HepG2 (cell line): Measurements from ENCODE around the gene PM20D1. TPM values are rescaled to one million over a fixed set of nuclear protein-coding genes. Genes with fewer than 3 reads are reported as not detected.

Source experiments
- ATAC-seq: fragments of 200-7000 bp; cut with Tn5 transposase; 3 replicates; pipeline ENCODE4 v1.9.1; 2020; ENCODE audit warnings: mild to moderate bottlenecking, moderate library complexity
- BruUV-seq: library from RNA; stranded (reverse); fragments of 400-500 nt; replicated peaks from 2 replicates; lab custom pipeline; 2021; lab: Mats Ljungman, UMichigan
- CTCF ChIA-PET: fragments of 300-600 bp; formaldehyde crosslinking; extraction: SDS; loops from one replicate; lab custom pipeline; 2021; ENCODE audit warnings: low total read pairs, inconsistent platforms, low intra/inter-chr PET ratio; lab: Yijun Ruan, JAX
- POLR2A ChIA-PET: fragments of 350-600 bp; sonication (Branson Sonifier 250); formaldehyde crosslinking; loops from one replicate; lab custom pipeline; 2020; ENCODE audit warnings: antibody characterized with exemption, inconsistent platforms; lab: Yijun Ruan, JAX
- DNase-seq: peaks from one replicate; pipeline ENCODE4 v3.0.0-alpha.2; 2015; ENCODE audit warnings: low spot score
- FAIRE-seq: peaks from 3 replicates; lab custom pipeline; 2011; peaks lifted over from hg19 to GRCh38; lab: Jason Lieb, UNC
- H2AFZ ChIP-seq: one replicate; pipeline ENCODE4 v1.6.1; 2011; ENCODE audit warnings: low read length, inconsistent platforms
- H3K27ac ChIP-seq: fragments of 300-600 bp; 3 replicates; pipeline ENCODE4 v1.8.0; 2011; ENCODE audit warnings: mixed run types, mild to moderate bottlenecking, mixed read lengths, low read length, inconsistent platforms; ENCODE audit not compliant: insufficient read depth; ENCODE audit errors: extremely low read length
- H3K27me3 ChIP-seq, 2 experiments: fragments of 200-600 bp in 1 of 2; 2 replicates in 1 of 2; 3 replicates in 1 of 2; pipeline versions ENCODE4 v1.6.0 to v1.8.0; 2011; ENCODE audit warnings: low read length in 2 of 2, mild to moderate bottlenecking in 2 of 2, moderate library complexity in 2 of 2, inconsistent platforms in 1 of 2; ENCODE audit not compliant: insufficient read depth in 2 of 2, control insufficient read depth in 1 of 2
- H3K36me3 ChIP-seq, 2 experiments: fragments of 200-600 bp in 1 of 2; replicated peaks in 1 of 2; 2 replicates in 1 of 2; 3 replicates in 1 of 2; pipeline versions ENCODE4 v1.5.1 to v1.8.0; 2011; ENCODE audit warnings: low read length in 2 of 2, inconsistent platforms in 1 of 2; ENCODE audit not compliant: insufficient read depth in 2 of 2, control insufficient read depth in 1 of 2
- H3K4me1 ChIP-seq: 2 replicates; pipeline ENCODE4 v1.5.1; 2012; ENCODE audit warnings: low read length, inconsistent platforms; ENCODE audit not compliant: insufficient read depth
- H3K4me2 ChIP-seq: 2 replicates; pipeline ENCODE4 v1.6.0; 2011; ENCODE audit warnings: low read depth, low read length, inconsistent platforms
- H3K4me3 ChIP-seq, 3 experiments: fragments of 200-600 bp in 1 of 3; sonication (generic), shearing (Covaris generic) in 1 of 3; replicated peaks in 1 of 3; 2 replicates each; pipeline ENCODE4 v1.5.1; 2011 to 2016; ENCODE audit warnings: low read length in 3 of 3, inconsistent platforms in 2 of 3, low read depth in 2 of 3, mild to moderate bottlenecking in 2 of 3, control low read depth in 1 of 3, mixed read lengths in 1 of 3; ENCODE audit not compliant: insufficient read depth in 1 of 3
- H3K79me2 ChIP-seq: one replicate; pipeline ENCODE4 v1.6.1; 2011; ENCODE audit warnings: low read length, inconsistent platforms; ENCODE audit not compliant: insufficient read depth
- H3K9ac ChIP-seq: 2 replicates; pipeline ENCODE4 v1.6.0; 2011; ENCODE audit warnings: mild to moderate bottlenecking, low read depth, low read length, inconsistent platforms; ENCODE audit not compliant: insufficient read depth
- H3K9me3 ChIP-seq: 2 replicates; pipeline ENCODE4 v1.5.1; 2012; ENCODE audit warnings: mild to moderate bottlenecking, low read length
- H4K20me1 ChIP-seq: 2 replicates; pipeline ENCODE4 v1.6.0; 2011; ENCODE audit warnings: inconsistent platforms, mild to moderate bottlenecking, low read length, moderate library complexity; ENCODE audit not compliant: insufficient read depth
- ADNP ChIP-seq: sonication (generic); formaldehyde crosslinking; IDR thresholded peaks from 2 replicates; pipeline ENCODE4 v1.4.0; 2020; ENCODE audit warnings: missing genetic modification reagents
- AGO1 ChIP-seq: fragments of 200-400 bp; formaldehyde crosslinking; IDR thresholded peaks from 2 replicates; pipeline ENCODE4 v1.6.1; 2017; ENCODE audit warnings: mild to moderate bottlenecking, low read depth, low read length, moderate library complexity; ENCODE audit not compliant: poor library complexity, severe bottlenecking
- CEBPB ChIP-seq: IDR thresholded peaks from 2 replicates; pipeline ENCODE4 v1.6.1; 2011; ENCODE audit warnings: low read depth, low read length, improper control_type of control experiment, borderline replicate concordance
- CENPT ChIP-seq: sonication (generic); formaldehyde crosslinking; IDR thresholded peaks from 2 replicates; pipeline ENCODE4 v1.8.0; 2022; ENCODE audit warnings: low read depth, mild to moderate bottlenecking, moderate library complexity, missing genetic modification reagents
- GATAD1 ChIP-seq: IDR thresholded peaks from 2 replicates; pipeline ENCODE4 v1.6.1; 2016; ENCODE audit warnings: missing genetic modification reagents, missing compliant biosample characterization
- GATAD2A ChIP-seq: IDR thresholded peaks from 2 replicates; pipeline ENCODE4 v1.6.1; 2016
- IRX3 ChIP-seq: sonication (generic); formaldehyde crosslinking; IDR thresholded peaks from 2 replicates; pipeline ENCODE4 v1.8.1; 2023; ENCODE audit warnings: mild to moderate bottlenecking, low read depth, missing genetic modification reagents, borderline replicate concordance
- MIER2 ChIP-seq: IDR thresholded peaks from 2 replicates; pipeline ENCODE4 v1.6.1; 2016; ENCODE audit warnings: missing biosample characterization, missing genetic modification reagents
- RBM22 ChIP-seq: fragments of 200-400 bp; formaldehyde crosslinking; optimal IDR thresholded peaks from 2 replicates; pipeline ENCODE3; 2017; ENCODE audit warnings: mild to moderate bottlenecking, low read length, moderate library complexity
- SIX4 ChIP-seq: sonication (generic); formaldehyde crosslinking; IDR thresholded peaks from 2 replicates; pipeline ENCODE4 v1.4.0; 2020; ENCODE audit warnings: missing genetic modification reagents
- ZFP41 ChIP-seq: sonication (generic); formaldehyde crosslinking; IDR thresholded peaks from 2 replicates; pipeline ENCODE4 v1.4.0; 2020; ENCODE audit warnings: mild to moderate bottlenecking, missing genetic modification reagents, borderline replicate concordance
- ZNF501 ChIP-seq: sonication (generic); formaldehyde crosslinking; IDR thresholded peaks from 2 replicates; pipeline ENCODE4 v1.5.1; 2020; ENCODE audit warnings: mild to moderate bottlenecking, moderate library complexity, missing genetic modification reagents
- ZNF598 ChIP-seq: sonication (generic); formaldehyde crosslinking; IDR thresholded peaks from 2 replicates; pipeline ENCODE4 v1.5.1; 2020; ENCODE audit warnings: mild to moderate bottlenecking, missing genetic modification reagents, borderline replicate concordance
- WGBS: methylation state at CpG from one replicate; pipeline ENCODE4 v1.1.6; 2017; ENCODE audit warnings: low lambda C conversion rate; 5-methylcytosine and 5-hydroxymethylcytosine counted together
- in situ Hi-C: cut with HindIII; loops from 2 replicates; pipeline ENCODE4 v1.10.0; 2017; ENCODE audit warnings: low pct_unique_long_range_greater_than_20kb; ENCODE audit not compliant: extremely low pct_ligation_motif_present
- intact Hi-C: fragments of 100-400 bp; cut with micrococcal nuclease; formaldehyde crosslinking; loops from one replicate; pipeline ENCODE4 v1.10.0; 2022; ENCODE audit not compliant: unreplicated experiment
- polyA plus RNA-seq, 8 experiments: library from polyadenylated mRNA; depleted of rRNA in 3 of 8; stranded (reverse) in 7 of 8; unstranded in 1 of 8; fragments of >200 nt; fragmentation: Illumina TruSeq in 4 of 8; extraction: Trizol in 4 of 8; gene quantifications; 2 replicates each; pipeline versions ENCODE4 v1.2.1 to v1.2.3, GENCODE V29; 2011 to 2016; ENCODE audit warnings: low read depth in 4 of 8, missing spikeins in 1 of 8, mixed read lengths in 1 of 8; ENCODE audit not compliant: insufficient read depth in 1 of 8
- total RNA-seq, 5 experiments: library from RNA; depleted of rRNA; stranded (reverse); fragments of >200 nt; fragmentation: Illumina TruSeq; extraction: Trizol; gene quantifications; 2 replicates each; pipeline ENCODE4 v1.2.3, GENCODE V29; 2016; ENCODE audit warnings: low read depth in 1 of 5
- TF ChIP-seq, protein P1 (sequence below): sonication (generic); formaldehyde crosslinking; conservative IDR thresholded peaks from 2 replicates; pipeline ENCODE4 v1.4.0; 2020; ENCODE audit warnings: missing genetic modification reagents
- TF ChIP-seq, protein P2 (sequence below): sonication (generic); formaldehyde crosslinking; IDR thresholded peaks from 2 replicates; pipeline ENCODE4 v1.8.1; 2023; ENCODE audit warnings: missing genetic modification reagents, mild to moderate bottlenecking, borderline replicate concordance

The PM20D1 gene
- total and polyA plus RNA-seq, 2 of the 13 experiments (the other 11 are each of a cell fraction or from before 2014, with no cell fraction given): not detected

DNA sequence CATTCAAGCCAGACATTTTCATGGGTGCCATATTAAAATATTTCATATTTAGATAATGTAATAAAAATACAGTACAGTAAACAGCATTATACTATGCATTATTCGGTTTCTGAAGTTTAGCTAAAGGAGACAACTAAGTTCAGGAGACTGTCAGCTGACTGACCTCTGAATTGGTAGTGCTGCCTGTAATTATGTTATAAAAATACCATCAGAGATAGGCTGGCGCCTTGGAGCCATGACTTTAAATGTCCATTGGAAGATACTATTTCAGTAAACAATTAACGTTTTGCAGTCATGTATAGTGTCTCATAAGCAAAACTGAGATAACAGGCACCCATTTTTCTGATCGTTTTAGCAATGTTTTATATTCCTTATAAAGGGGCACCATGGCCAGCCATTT, 63.3 kb downstream of the PM20D1 start:
- no peaks in the 10 kb centered on the region for H3K36me3 ChIP-seq
- H2AFZ ChIP-seq: no peak overlapping the region
- ChIA-PET CTCF (no interaction called here), POLR2A (no interaction called here)
- no peaks in the 10 kb centered on the region for H4K20me1 ChIP-seq
- TF ChIP-seq GATAD1: no peak
- TF ChIP-seq AGO1: no peak
- no peak for TF ChIP-seq ZNF598 (CRISPR knock-in tag)
- no peak for TF ChIP-seq ZNF501
- TF ChIP-seq GATAD2A (CRISPR knock-in tag): no peak
- no peak for TF ChIP-seq CEBPB
- TF ChIP-seq ZFP41 (CRISPR knock-in tag): no peak
- TF ChIP-seq, protein P1, sequence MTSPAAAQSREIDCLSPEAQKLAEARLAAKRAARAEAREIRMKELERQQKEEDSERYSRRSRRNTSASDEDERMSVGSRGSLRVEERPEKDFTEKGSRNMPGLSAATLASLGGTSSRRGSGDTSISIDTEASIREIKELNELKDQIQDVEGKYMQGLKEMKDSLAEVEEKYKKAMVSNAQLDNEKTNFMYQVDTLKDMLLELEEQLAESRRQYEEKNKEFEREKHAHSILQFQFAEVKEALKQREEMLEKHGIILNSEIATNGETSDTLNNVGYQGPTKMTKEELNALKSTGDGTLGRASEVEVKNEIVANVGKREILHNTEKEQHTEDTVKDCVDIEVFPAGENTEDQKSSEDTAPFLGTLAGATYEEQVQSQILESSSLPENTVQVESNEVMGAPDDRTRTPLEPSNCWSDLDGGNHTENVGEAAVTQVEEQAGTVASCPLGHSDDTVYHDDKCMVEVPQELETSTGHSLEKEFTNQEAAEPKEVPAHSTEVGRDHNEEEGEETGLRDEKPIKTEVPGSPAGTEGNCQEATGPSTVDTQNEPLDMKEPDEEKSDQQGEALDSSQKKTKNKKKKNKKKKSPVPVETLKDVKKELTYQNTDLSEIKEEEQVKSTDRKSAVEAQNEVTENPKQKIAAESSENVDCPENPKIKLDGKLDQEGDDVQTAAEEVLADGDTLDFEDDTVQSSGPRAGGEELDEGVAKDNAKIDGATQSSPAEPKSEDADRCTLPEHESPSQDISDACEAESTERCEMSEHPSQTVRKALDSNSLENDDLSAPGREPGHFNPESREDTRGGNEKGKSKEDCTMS (CRISPR knock-in tag): no peak
- TF ChIP-seq, protein P2, sequence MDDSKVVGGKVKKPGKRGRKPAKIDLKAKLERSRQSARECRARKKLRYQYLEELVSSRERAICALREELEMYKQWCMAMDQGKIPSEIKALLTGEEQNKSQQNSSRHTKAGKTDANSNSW (CRISPR knock-in tag): no peak
- no peak for TF ChIP-seq CENPT (CRISPR knock-in tag)
- no peak for TF ChIP-seq SIX4 (CRISPR knock-in tag)
- TF ChIP-seq MIER2 (CRISPR knock-in tag): no peak
- no peak for TF ChIP-seq ADNP (CRISPR knock-in tag)
- TF ChIP-seq IRX3 (CRISPR knock-in tag): no peak
- TF ChIP-seq RBM22: no peak
- TF ChIP-seq, all 625 proteins: peak for 0
- H3K79me2 ChIP-seq: no peaks in the 10 kb centered on the region
- no peak for ATAC-seq
- H3K27ac ChIP-seq: no peak overlapping the region
- in situ Hi-C loops (no loop called here), intact Hi-C loops (no loop called here)
- H3K4me3 ChIP-seq: no peak overlapping the region
- H3K27me3 ChIP-seq: peaks cover 0 to 5% of the 10 kb centered on the region in 2 experiments; a peak in 2 of 5 replicates
- no peaks in the 10 kb centered on the region for H3K9me3 ChIP-seq
- FAIRE-seq: no peak
- DNase-seq: no peak
- no peak overlapping the region for H3K9ac ChIP-seq
- no TSS peak for BruUV-seq
- no peak overlapping the region for H3K4me2 ChIP-seq
- H3K4me1 ChIP-seq: no peaks in the 10 kb centered on the region
- 18% methylated on average over 4 of the region's 4 CpGs for WGBS
